Measurements from ENCODE around the gene LRRC56. TPM values are rescaled to one million over a fixed set of nuclear protein-coding genes. Genes with fewer than 3 reads are reported as not detected.

Gene LRRC56
- total RNA-seq, 1 experiment from 2014 or later, result 3.4 TPM

GRCh38 chr11:530960-531831 is 6.1 kb upstream of the LRRC56 start:
- Histone ChIP-seq H3T11ph (ENCODE audit: low read length) (no peak overlapping the region), H3K4me2 (ENCODE audit: insufficient read depth, insufficient read length, low read length) (no peak overlapping the region), H3K79me1 (ENCODE audit: insufficient read depth, low read depth, low read length, poor library complexity, severe bottlenecking) (no peaks in the 10 kb centered on the region), H3K9ac (ENCODE audit: extremely low read depth, insufficient read length, low read length) (no peak overlapping the region), H2BK5ac (ENCODE audit: insufficient read length, low read length) (no peak overlapping the region), H4K91ac (ENCODE audit: insufficient read length, low read depth, low read length) (no peak overlapping the region), H4K8ac (replicated peaks; ENCODE audit: insufficient read length, low read depth, low read length) (no peak overlapping the region), H3K18ac (ENCODE audit: insufficient read length, low read depth, low read length) (no peak overlapping the region), H2BK120ac (ENCODE audit: low read depth, low read length, poor library complexity, severe bottlenecking) (no peak overlapping the region), H2BK12ac (ENCODE audit: insufficient read length, low read depth, low read length) (no peak overlapping the region), H3K27ac (ENCODE audit: insufficient read length, low read depth, low read length) (no peak overlapping the region), H3K56ac (ENCODE audit: insufficient read length, low read depth, low read length) (no peak overlapping the region), H3K23ac (ENCODE audit: insufficient read length, low read depth, low read length) (no peak overlapping the region), H2BK15ac (ENCODE audit: low read depth, low read length) (no peak overlapping the region), H2AFZ (ENCODE audit: low read length) (no peak overlapping the region), H4K20me1 (ENCODE audit: control insufficient read depth, insufficient read depth, insufficient read length) (no peaks in the 10 kb centered on the region), H3K4me1 (ENCODE audit: insufficient read depth, low read length) (no peaks in the 10 kb centered on the region), H2AK5ac (ENCODE audit: insufficient read length, low read length) (no peak overlapping the region), H4K5ac (ENCODE audit: insufficient read length, low read depth, low read length) (no peak overlapping the region), H3K27me3 (ENCODE audit: insufficient read depth, low read length) (no peaks in the 10 kb centered on the region), H3K23me2 (ENCODE audit: insufficient read length, low read depth, low read length, poor library complexity, severe bottlenecking) (peaks cover 10% of the 10 kb centered on the region), H3K9me3 (ENCODE audit: control insufficient read depth, low read depth, low read length) (no peaks in the 10 kb centered on the region), H3K79me2 (ENCODE audit: insufficient read depth, low read length) (no peaks in the 10 kb centered on the region), H3K14ac (ENCODE audit: insufficient read depth, low read length) (no peak overlapping the region), H2BK20ac (ENCODE audit: low read depth, low read length, poor library complexity, severe bottlenecking) (no peak overlapping the region), H3K4ac (ENCODE audit: low read depth, low read length) (no peak overlapping the region)
- Mint-ChIP-seq H3K36me3 (ENCODE audit: insufficient read depth in 1 of 3, low read depth in 3 of 3) (peaks cover 5 to 18% (median 10%) of the 10 kb centered on the region in 3 experiments; a peak in 5 of 7 replicates), H3K27me3 (ENCODE audit: low read depth) (peaks cover under 1% of the 10 kb centered on the region), H3K9me3 (peaks cover 0 to 1% of the 10 kb centered on the region in 2 experiments; a peak in 1 of 5 replicates), H3K4me1 (peaks cover 2% of the 10 kb centered on the region in 2 experiments; a peak in 1 of 4 replicates), H3K27ac (no peak overlapping the region), H3K4me3 (no peak overlapping the region)
- no peak for TF ChIP-seq CTCF (conservative IDR thresholded peaks at IDR 0.05)
- no CpG with 5 or more reads among the region's 28 CpGs for WGBS (ENCODE audit: extremely low coverage, insufficient read length, low lambda C conversion rate)
- DNase-seq, result no peak
